ENCODE results near the gene IL18BP. TPM values are rescaled to one million over a fixed set of nuclear protein-coding genes. Genes with fewer than 3 reads are reported as not detected.

Gene IL18BP
- total RNA-seq, 1 donor from 2014 or later, result 20.9 TPM

- peaks cover 4% of the 10 kb centered on the region for H3K4me1 Mint-ChIP-seq
- peaks cover 36% of the 10 kb centered on the region for H3K36me3 Mint-ChIP-seq
- H3K27me3 Mint-ChIP-seq (ENCODE audit: low read depth), result no peaks in the 10 kb centered on the region
- TF ChIP-seq, protein P1, sequence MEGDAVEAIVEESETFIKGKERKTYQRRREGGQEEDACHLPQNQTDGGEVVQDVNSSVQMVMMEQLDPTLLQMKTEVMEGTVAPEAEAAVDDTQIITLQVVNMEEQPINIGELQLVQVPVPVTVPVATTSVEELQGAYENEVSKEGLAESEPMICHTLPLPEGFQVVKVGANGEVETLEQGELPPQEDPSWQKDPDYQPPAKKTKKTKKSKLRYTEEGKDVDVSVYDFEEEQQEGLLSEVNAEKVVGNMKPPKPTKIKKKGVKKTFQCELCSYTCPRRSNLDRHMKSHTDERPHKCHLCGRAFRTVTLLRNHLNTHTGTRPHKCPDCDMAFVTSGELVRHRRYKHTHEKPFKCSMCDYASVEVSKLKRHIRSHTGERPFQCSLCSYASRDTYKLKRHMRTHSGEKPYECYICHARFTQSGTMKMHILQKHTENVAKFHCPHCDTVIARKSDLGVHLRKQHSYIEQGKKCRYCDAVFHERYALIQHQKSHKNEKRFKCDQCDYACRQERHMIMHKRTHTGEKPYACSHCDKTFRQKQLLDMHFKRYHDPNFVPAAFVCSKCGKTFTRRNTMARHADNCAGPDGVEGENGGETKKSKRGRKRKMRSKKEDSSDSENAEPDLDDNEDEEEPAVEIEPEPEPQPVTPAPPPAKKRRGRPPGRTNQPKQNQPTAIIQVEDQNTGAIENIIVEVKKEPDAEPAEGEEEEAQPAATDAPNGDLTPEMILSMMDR (IDR thresholded peaks at IDR 0.05; ENCODE audit: unreplicated experiment), result no peak
- no peaks in the 10 kb centered on the region for H3K9me3 Mint-ChIP-seq
- H3K27ac Mint-ChIP-seq, result no peak overlapping the region
- DNase-seq (ENCODE audit: low spot score in 2 of 2, unreplicated experiment in 2 of 2), result no peak
- H3K4me3 Mint-ChIP-seq, result no peak overlapping the region
Measured at GRCh38 chr11:72023335-72023734, 24.6 kb downstream of the IL18BP start.

GRCh38 chr11:72024069-72024754 lies 25.5 kb downstream of the IL18BP start:
- Mint-ChIP-seq H3K4me3 (no peak overlapping the region), H3K36me3 (peaks cover 29% of the 10 kb centered on the region), H3K27ac (peak overlapping the region; percentile 34), H3K4me1 (peaks cover 4% of the 10 kb centered on the region), H3K27me3 (ENCODE audit: low read depth) (no peaks in the 10 kb centered on the region), H3K9me3 (no peaks in the 10 kb centered on the region)
- DNase-seq (ENCODE audit: low spot score in 2 of 2, unreplicated experiment in 2 of 2), result no peak
- TF ChIP-seq, protein P1 (IDR thresholded peaks at IDR 0.05; ENCODE audit: unreplicated experiment), result no peak

DNA sequence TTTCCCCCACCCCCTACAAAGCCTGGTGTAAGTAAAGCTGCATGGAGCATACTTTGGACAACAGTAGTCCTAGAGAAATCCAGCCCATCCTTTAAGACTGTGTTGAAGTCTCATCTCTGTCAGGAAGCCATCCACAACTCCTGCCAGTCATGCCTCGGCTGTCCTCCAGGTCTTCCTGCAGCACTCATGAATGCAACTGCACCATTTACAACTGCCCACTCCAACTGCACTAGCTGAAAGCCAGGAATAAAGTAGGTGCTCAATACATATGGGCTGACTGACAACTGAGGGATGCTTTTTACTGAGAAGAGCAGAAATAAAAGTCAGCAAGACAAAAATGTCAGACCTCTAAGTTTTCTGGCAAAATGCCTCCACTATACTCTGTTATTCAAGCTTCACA lies 27.4 kb downstream of the IL18BP start:
- Mint-ChIP-seq H3K4me1 (peaks cover 4% of the 10 kb centered on the region), H3K4me3 (no peak overlapping the region), H3K36me3 (peaks cover 21% of the 10 kb centered on the region), H3K9me3 (no peaks in the 10 kb centered on the region), H3K27me3 (ENCODE audit: low read depth) (no peaks in the 10 kb centered on the region), H3K27ac (peak overlapping the region; percentile 84)
- TF ChIP-seq, protein P1 (IDR thresholded peaks at IDR 0.05; ENCODE audit: unreplicated experiment), result no peak
- DNase-seq (ENCODE audit: low spot score in 2 of 2, unreplicated experiment in 2 of 2), result no peak

DNA sequence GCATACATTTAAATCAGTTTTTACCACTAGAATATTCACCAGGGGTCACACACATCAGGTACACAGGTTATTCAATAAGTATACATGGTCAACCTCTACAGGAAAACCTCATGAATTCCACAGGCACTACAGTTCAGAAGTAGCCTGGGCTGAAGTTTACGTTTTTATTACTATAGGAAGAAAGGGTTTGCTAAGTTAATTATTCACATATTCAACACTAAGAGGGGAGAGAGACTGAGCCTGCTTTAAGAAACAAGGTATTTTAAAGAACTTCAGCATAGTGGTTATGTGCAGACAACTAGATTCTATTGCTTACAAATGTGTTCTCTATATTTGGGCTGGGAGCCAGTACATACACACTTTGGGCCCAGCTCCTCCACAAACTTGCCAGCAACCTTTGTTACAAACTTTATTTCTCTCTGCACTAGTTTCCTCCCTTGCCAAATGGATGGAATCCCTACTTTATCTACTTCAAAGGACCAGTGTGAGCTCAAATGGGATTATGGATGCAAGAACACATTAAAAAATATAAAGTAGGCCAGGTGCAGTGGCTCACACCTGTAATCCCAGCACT lies 31.9 kb downstream of the IL18BP start:
- no peak overlapping the region for H3K4me3 Mint-ChIP-seq
- H3K36me3 Mint-ChIP-seq, result peaks cover 13% of the 10 kb centered on the region
- peak overlapping the region; percentile 40 for H3K27ac Mint-ChIP-seq

GRCh38 chr11:72036687-72037086 lies 38.0 kb downstream of the IL18BP start:
- no peaks in the 10 kb centered on the region for H3K9me3 Mint-ChIP-seq
- H3K4me3 Mint-ChIP-seq, result no peak overlapping the region
- H3K36me3 Mint-ChIP-seq, result peaks cover 14% of the 10 kb centered on the region
- H3K27ac Mint-ChIP-seq, result peak overlapping the region; percentile 18
- TF ChIP-seq, protein P1 (IDR thresholded peaks at IDR 0.05; ENCODE audit: unreplicated experiment), result no peak
- H3K27me3 Mint-ChIP-seq (ENCODE audit: low read depth), result no peaks in the 10 kb centered on the region
- no peak for DNase-seq (ENCODE audit: low spot score in 2 of 2, unreplicated experiment in 2 of 2)
- H3K4me1 Mint-ChIP-seq, result peaks cover 7% of the 10 kb centered on the region

More for the DNA sequence above, 31.9 kb downstream of the IL18BP start:
- no peak for DNase-seq (ENCODE audit: low spot score in 2 of 2, unreplicated experiment in 2 of 2)
- H3K9me3 Mint-ChIP-seq, result no peaks in the 10 kb centered on the region
- H3K27me3 Mint-ChIP-seq (ENCODE audit: low read depth), result no peaks in the 10 kb centered on the region
- H3K4me1 Mint-ChIP-seq, result peaks cover 4% of the 10 kb centered on the region
- TF ChIP-seq, protein P1 (IDR thresholded peaks at IDR 0.05; ENCODE audit: unreplicated experiment), result no peak

Measured in mesothelial cell of epicardium (in vitro differentiated cells).